ENCODE results near the gene SMOC1. TPM values are rescaled to one million over a fixed set of nuclear protein-coding genes. Genes with fewer than 3 reads are reported as not detected.
"Not testable (repeated sequence)": the region's sequence is repeated elsewhere in the genome, so short reads cannot be mapped to it uniquely, and the experiment has no call there.

Gene SMOC1
- total RNA-seq, 1 experiment from 2014 or later: 0.46 TPM

DNA sequence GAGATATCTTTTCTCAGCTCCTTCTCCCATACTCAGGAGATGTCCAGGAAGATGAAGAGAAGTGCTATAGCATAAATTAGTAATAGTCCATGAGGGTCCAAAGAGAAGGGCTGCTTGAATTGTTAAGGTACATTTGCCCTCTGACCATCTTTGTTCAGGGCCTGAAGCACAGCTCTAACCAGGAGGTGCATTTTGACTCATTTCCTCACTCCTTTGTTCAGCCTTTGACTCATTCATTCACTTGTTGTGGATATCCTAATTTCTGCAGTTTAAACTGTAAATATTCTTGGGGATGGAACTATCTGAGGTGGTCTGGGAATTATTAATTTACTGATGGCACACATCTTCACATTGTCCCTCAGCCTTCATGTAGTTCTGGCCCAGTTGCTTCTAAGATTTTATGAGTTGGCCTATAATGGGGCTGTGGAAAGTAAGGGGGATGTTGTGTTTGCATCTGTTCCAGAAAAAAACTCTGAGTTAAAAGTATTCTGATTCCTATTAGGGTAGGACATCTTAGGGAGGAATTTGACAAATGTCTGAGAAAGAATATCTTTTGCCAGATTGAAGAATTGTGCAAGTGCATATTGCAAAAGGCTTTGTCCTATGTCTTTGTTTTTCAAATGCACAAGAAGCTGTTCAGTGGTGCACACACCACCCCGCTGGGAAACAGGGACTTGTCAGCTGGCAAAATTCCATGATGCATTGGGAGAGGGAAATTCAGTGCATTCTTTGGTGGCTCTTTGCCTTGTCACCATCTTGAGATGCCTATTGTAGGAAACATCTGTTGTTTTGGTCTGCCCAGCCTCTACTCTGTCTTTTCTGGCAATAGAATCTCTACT, 22.1 kb downstream of the SMOC1 start:
- in situ Hi-C loops (cut with HindIII; ENCODE audit: low pct_unique_long_range_greater_than_20kb, low sequenced_read_pairs): no loop called here
- intact Hi-C loops (cut with micrococcal nuclease; ENCODE audit: unreplicated experiment): no loop called here

DNA sequence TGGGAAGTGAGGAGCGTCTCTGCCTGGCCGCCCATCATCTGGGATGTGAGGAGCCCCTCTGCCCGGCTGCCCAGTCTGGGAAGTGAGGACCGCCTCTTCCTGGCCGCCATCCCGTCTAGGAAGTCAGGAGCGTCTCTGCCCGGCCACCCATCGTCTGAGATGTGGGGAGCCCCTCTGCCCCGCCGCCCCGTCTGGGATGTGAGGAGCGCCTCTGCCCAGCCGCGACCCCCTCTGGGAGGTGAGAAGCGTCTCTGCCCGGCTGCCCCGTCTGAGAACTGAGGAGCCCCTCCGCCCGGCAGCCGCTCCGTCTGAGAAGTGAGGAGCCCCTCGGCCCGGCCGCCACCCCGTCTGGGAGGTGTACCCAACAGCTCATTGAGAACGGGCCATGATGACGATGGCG, 23.8 kb downstream of the SMOC1 start:
- POLR2A ChIA-PET; DNase-seq (ENCODE audit: low read depth, low spot score); H3K9me3 ChIP-seq (ENCODE audit: control insufficient read depth, insufficient read depth, low read depth, low read length); H3K36me3 ChIP-seq (ENCODE audit: control insufficient read depth, insufficient read depth, low read length); in situ Hi-C loops (cut with HindIII; ENCODE audit: low pct_unique_long_range_greater_than_20kb, low sequenced_read_pairs); H3K4me3 ChIP-seq (ENCODE audit: low read depth in 2 of 2, low read length in 2 of 2); BruUV-seq (replicated peaks); H3K4me1 ChIP-seq (ENCODE audit: control insufficient read depth, insufficient read depth, low read length); CTCF ChIA-PET; H3K27me3 ChIP-seq (ENCODE audit: control insufficient read depth, insufficient read depth, low read length); intact Hi-C loops (cut with micrococcal nuclease; ENCODE audit: unreplicated experiment); H3K27ac ChIP-seq (ENCODE audit: low read length); ATAC-seq: not testable (repeated sequence)

More for the DNA sequence above, 22.1 kb downstream of the SMOC1 start:
- POLR2A ChIA-PET: no interaction called here
- TF ChIP-seq, protein P1, sequence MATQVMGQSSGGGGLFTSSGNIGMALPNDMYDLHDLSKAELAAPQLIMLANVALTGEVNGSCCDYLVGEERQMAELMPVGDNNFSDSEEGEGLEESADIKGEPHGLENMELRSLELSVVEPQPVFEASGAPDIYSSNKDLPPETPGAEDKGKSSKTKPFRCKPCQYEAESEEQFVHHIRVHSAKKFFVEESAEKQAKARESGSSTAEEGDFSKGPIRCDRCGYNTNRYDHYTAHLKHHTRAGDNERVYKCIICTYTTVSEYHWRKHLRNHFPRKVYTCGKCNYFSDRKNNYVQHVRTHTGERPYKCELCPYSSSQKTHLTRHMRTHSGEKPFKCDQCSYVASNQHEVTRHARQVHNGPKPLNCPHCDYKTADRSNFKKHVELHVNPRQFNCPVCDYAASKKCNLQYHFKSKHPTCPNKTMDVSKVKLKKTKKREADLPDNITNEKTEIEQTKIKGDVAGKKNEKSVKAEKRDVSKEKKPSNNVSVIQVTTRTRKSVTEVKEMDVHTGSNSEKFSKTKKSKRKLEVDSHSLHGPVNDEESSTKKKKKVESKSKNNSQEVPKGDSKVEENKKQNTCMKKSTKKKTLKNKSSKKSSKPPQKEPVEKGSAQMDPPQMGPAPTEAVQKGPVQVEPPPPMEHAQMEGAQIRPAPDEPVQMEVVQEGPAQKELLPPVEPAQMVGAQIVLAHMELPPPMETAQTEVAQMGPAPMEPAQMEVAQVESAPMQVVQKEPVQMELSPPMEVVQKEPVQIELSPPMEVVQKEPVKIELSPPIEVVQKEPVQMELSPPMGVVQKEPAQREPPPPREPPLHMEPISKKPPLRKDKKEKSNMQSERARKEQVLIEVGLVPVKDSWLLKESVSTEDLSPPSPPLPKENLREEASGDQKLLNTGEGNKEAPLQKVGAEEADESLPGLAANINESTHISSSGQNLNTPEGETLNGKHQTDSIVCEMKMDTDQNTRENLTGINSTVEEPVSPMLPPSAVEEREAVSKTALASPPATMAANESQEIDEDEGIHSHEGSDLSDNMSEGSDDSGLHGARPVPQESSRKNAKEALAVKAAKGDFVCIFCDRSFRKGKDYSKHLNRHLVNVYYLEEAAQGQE (IDR thresholded peaks at IDR 0.05; ENCODE audit: insufficient read depth in 1 of 2, low read depth in 2 of 2, low read length in 1 of 2): no peak
- TF ChIP-seq SIN3A (IDR thresholded peaks at IDR 0.05; ENCODE audit: borderline replicate concordance, insufficient read depth, low read depth, low read length) (no peak), POLR2AphosphoS5 (IDR thresholded peaks at IDR 0.05; ENCODE audit: low read depth, low read length) (no peak)
- Histone ChIP-seq H3K4me1 (ENCODE audit: control insufficient read depth, insufficient read depth, low read length) (no peaks in the 10 kb centered on the region), H3K27ac (ENCODE audit: low read length) (no peak overlapping the region), H3K27me3 (ENCODE audit: control insufficient read depth, insufficient read depth, low read length) (no peaks in the 10 kb centered on the region; the same call in none of the 2 replicates), H3K4me3 (ENCODE audit: low read depth in 2 of 2, low read length in 2 of 2) (no peak overlapping the region), H3K9me3 (ENCODE audit: control insufficient read depth, insufficient read depth, low read depth, low read length) (no peaks in the 10 kb centered on the region; the same call in 1 of the 2 replicates), H3K36me3 (ENCODE audit: control insufficient read depth, insufficient read depth, low read length) (no peaks in the 10 kb centered on the region)
- CTCF ChIA-PET: no interaction called here
- no peak for DNase-seq (ENCODE audit: low read depth, low spot score)
- BruUV-seq (replicated peaks): no TSS peak
- no peak for ATAC-seq

DNA sequence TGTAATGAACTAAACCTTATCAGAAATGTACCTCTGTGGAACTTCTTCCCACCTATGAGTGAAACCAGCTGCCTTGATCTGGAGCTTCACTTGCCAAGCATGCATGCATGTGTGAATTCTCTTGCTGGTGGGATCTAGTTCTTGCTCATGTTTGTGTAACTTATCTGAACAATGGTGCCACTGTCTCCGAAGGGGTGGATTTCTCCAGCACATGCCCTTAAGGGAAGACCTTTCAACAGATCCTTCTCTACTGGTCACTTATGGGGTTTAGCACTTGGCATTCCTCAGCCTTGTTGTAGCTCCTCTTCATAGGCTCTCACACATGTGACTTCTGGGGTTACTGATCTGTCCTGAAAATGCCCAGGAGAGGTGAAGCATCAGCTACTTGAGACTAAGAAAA, 25.0 kb downstream of the SMOC1 start:
- H3K9me3 ChIP-seq (ENCODE audit: control insufficient read depth, insufficient read depth, low read depth, low read length): no peaks in the 10 kb centered on the region
- no peak overlapping the region for H3K27ac ChIP-seq (ENCODE audit: low read length)
- no peaks in the 10 kb centered on the region for H3K36me3 ChIP-seq (ENCODE audit: control insufficient read depth, insufficient read depth, low read length)
- ATAC-seq (no peak), DNase-seq (ENCODE audit: low read depth, low spot score) (no peak)
- H3K4me3 ChIP-seq (ENCODE audit: low read depth in 2 of 2, low read length in 2 of 2): no peak overlapping the region
- no peak for TF ChIP-seq POLR2AphosphoS5 (IDR thresholded peaks at IDR 0.05; ENCODE audit: low read depth, low read length)
- TF ChIP-seq TCF7L2 (IDR thresholded peaks at IDR 0.05; ENCODE audit: low read depth, low read length): no peak
- no peak for TF ChIP-seq SIN3A (IDR thresholded peaks at IDR 0.05; ENCODE audit: borderline replicate concordance, insufficient read depth, low read depth, low read length)
- TF ChIP-seq, protein P1 (IDR thresholded peaks at IDR 0.05; ENCODE audit: insufficient read depth in 1 of 2, low read depth in 2 of 2, low read length in 1 of 2): no peak
- TF ChIP-seq, protein P2, sequence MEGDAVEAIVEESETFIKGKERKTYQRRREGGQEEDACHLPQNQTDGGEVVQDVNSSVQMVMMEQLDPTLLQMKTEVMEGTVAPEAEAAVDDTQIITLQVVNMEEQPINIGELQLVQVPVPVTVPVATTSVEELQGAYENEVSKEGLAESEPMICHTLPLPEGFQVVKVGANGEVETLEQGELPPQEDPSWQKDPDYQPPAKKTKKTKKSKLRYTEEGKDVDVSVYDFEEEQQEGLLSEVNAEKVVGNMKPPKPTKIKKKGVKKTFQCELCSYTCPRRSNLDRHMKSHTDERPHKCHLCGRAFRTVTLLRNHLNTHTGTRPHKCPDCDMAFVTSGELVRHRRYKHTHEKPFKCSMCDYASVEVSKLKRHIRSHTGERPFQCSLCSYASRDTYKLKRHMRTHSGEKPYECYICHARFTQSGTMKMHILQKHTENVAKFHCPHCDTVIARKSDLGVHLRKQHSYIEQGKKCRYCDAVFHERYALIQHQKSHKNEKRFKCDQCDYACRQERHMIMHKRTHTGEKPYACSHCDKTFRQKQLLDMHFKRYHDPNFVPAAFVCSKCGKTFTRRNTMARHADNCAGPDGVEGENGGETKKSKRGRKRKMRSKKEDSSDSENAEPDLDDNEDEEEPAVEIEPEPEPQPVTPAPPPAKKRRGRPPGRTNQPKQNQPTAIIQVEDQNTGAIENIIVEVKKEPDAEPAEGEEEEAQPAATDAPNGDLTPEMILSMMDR (IDR thresholded peaks at IDR 0.05): no peak
- peaks cover 3% of the 10 kb centered on the region; the same call in 1 of the 2 replicates for H3K27me3 ChIP-seq (ENCODE audit: control insufficient read depth, insufficient read depth, low read length)
- no TSS peak for BruUV-seq (replicated peaks)
- in situ Hi-C loops (cut with HindIII; ENCODE audit: low pct_unique_long_range_greater_than_20kb, low sequenced_read_pairs): no loop called here
- intact Hi-C loops (cut with micrococcal nuclease; ENCODE audit: unreplicated experiment): no loop called here
- ChIA-PET CTCF (no interaction called here), POLR2A (no interaction called here)
- no peaks in the 10 kb centered on the region for H3K4me1 ChIP-seq (ENCODE audit: control insufficient read depth, insufficient read depth, low read length)

Data from Panc1 (cell line).